D721Med (cell line): ENCODE data around the gene TTC9B.

Experiments
- DNase-seq: peaks from one replicate; pipeline ENCODE4 v3.0.0; 2011; ENCODE audit warnings: low spot score; ENCODE audit not compliant: insufficient read length
- FAIRE-seq: peaks from 2 replicates; lab custom pipeline; 2011; peaks lifted over from hg19 to GRCh38; lab: Jason Lieb, UNC
- CTCF ChIP-seq: IDR thresholded peaks from 2 replicates; pipeline ENCODE4 v1.5.1; 2012; ENCODE audit warnings: mild to moderate bottlenecking, control low read depth; ENCODE audit not compliant: insufficient read depth; ENCODE audit errors: missing control alignments

The TTC9B gene

GRCh38 chr19:40200341-40201099 is 17.7 kb downstream of the TTC9B start:
- DNase-seq: no peak

GRCh38 chr19:40198272-40198990 is 19.8 kb downstream of the TTC9B start:
- FAIRE-seq (no peak), DNase-seq (no peak)
- no peak for TF ChIP-seq CTCF

More at GRCh38 chr19:40200341-40201099, 17.7 kb downstream of the TTC9B start:
- TF ChIP-seq CTCF: no peak
- FAIRE-seq: no peak

GRCh38 chr19:40193587-40193849 is 24.7 kb downstream of the TTC9B start:
- DNase-seq: no peak
- FAIRE-seq: no peak
- no peak for TF ChIP-seq CTCF

GRCh38 chr19:40192758-40193586 is 25.2 kb downstream of the TTC9B start:
- no peak for TF ChIP-seq CTCF
- DNase-seq: no peak
- no peak for FAIRE-seq

- no peak for TF ChIP-seq CTCF
- FAIRE-seq (no peak), DNase-seq (no peak)
Observed at GRCh38 chr19:40191836-40192646, 26.1 kb downstream of the TTC9B start.

GRCh38 chr19:40190891-40191835 is 27.0 kb downstream of the TTC9B start, which contains the start of gene MAP3K10:
MAP3K10 (plus strand) TSS chr19:40191426; CDS start chr19:40192032, 606 bp downstream.
- peak; percentile 67 for DNase-seq
- FAIRE-seq: no peak
- no peak for TF ChIP-seq CTCF
